ENCODE results near the gene CASZ1. TPM values are rescaled to one million over a fixed set of nuclear protein-coding genes. Genes with fewer than 3 reads are reported as not detected.

Gene CASZ1
- total RNA-seq, 1 experiment from 2014 or later: 3.9 TPM

DNA sequence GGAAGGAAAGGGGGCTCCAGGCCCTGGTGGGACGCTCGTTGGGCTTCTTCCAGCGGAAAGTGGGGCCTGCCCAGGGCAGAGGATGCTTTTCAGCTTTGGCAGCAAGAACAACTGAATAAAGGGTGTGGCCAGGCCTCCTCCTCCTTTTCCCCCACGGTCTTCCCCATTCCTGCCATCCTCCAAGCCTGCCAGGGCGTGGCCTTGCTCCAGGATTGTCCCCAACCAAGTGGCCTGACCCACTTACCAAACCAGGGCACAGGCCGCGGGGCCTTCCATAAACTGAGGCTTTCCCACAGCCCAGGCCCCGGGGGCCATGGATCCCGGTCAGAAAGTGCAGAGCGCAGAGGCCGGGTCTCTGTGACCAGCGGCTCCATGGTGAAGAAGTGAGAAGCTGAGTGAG lies 33.6 kb downstream of the CASZ1 start:
- H2BK5ac ChIP-seq (ENCODE audit: insufficient read length, low read length): no peak overlapping the region
- H4K8ac ChIP-seq (replicated peaks; ENCODE audit: insufficient read length, low read depth, low read length): no peak overlapping the region
- H4K91ac ChIP-seq (ENCODE audit: insufficient read length, low read depth, low read length): no peak overlapping the region
- H3K14ac ChIP-seq (ENCODE audit: insufficient read depth, low read length): no peak overlapping the region
- Mint-ChIP-seq H3K4me3 (no peak overlapping the region), H3K27me3 (ENCODE audit: low read depth) (no peaks in the 10 kb centered on the region), H3K36me3 (ENCODE audit: insufficient read depth in 1 of 3, low read depth in 3 of 3) (no peaks in the 10 kb centered on the region), H3K27ac (no peak overlapping the region), H3K4me1 (peaks cover 15 to 18% of the 10 kb centered on the region in 2 experiments), H3K9me3 (no peaks in the 10 kb centered on the region)
- H3K27ac ChIP-seq (ENCODE audit: insufficient read length, low read depth, low read length): no peak overlapping the region
- no peak overlapping the region for H3K9ac ChIP-seq (ENCODE audit: extremely low read depth, insufficient read length, low read length)
- H2BK15ac ChIP-seq (ENCODE audit: low read depth, low read length): no peak overlapping the region
- TF ChIP-seq, protein P1, sequence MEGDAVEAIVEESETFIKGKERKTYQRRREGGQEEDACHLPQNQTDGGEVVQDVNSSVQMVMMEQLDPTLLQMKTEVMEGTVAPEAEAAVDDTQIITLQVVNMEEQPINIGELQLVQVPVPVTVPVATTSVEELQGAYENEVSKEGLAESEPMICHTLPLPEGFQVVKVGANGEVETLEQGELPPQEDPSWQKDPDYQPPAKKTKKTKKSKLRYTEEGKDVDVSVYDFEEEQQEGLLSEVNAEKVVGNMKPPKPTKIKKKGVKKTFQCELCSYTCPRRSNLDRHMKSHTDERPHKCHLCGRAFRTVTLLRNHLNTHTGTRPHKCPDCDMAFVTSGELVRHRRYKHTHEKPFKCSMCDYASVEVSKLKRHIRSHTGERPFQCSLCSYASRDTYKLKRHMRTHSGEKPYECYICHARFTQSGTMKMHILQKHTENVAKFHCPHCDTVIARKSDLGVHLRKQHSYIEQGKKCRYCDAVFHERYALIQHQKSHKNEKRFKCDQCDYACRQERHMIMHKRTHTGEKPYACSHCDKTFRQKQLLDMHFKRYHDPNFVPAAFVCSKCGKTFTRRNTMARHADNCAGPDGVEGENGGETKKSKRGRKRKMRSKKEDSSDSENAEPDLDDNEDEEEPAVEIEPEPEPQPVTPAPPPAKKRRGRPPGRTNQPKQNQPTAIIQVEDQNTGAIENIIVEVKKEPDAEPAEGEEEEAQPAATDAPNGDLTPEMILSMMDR (conservative IDR thresholded peaks at IDR 0.05): no peak
- WGBS (ENCODE audit: extremely low coverage, insufficient read length, low lambda C conversion rate): no CpG with 5 or more reads among the region's 12 CpGs
- no peaks in the 10 kb centered on the region for H3K79me1 ChIP-seq (ENCODE audit: insufficient read depth, low read depth, low read length, poor library complexity, severe bottlenecking)
- H3K4me1 ChIP-seq (ENCODE audit: insufficient read depth, low read length): no peaks in the 10 kb centered on the region; the same call in 1 of the 2 replicates
- H2BK20ac ChIP-seq (ENCODE audit: low read depth, low read length, poor library complexity, severe bottlenecking): no peak overlapping the region
- H3K18ac ChIP-seq (ENCODE audit: insufficient read length, low read depth, low read length): no peak overlapping the region
- H2BK12ac ChIP-seq (ENCODE audit: insufficient read length, low read depth, low read length): no peak overlapping the region
- H4K5ac ChIP-seq (ENCODE audit: insufficient read length, low read depth, low read length): no peak overlapping the region
- no peaks in the 10 kb centered on the region for H3K79me2 ChIP-seq (ENCODE audit: insufficient read depth, low read length)
- no peak overlapping the region for H2BK120ac ChIP-seq (ENCODE audit: low read depth, low read length, poor library complexity, severe bottlenecking)
- H3K4me2 ChIP-seq (ENCODE audit: insufficient read depth, insufficient read length, low read length): no peak overlapping the region
- H2AK5ac ChIP-seq (ENCODE audit: insufficient read length, low read length): no peak overlapping the region
- no peaks in the 10 kb centered on the region for H3K9me3 ChIP-seq (ENCODE audit: control insufficient read depth, low read depth, low read length)
- H3T11ph ChIP-seq (ENCODE audit: low read length): no peak overlapping the region
- no peaks in the 10 kb centered on the region for H4K20me1 ChIP-seq (ENCODE audit: control insufficient read depth, insufficient read depth, insufficient read length)
- H3K23me2 ChIP-seq (ENCODE audit: insufficient read length, low read depth, low read length, poor library complexity, severe bottlenecking): no peaks in the 10 kb centered on the region
- DNase-seq: no peak
- H3K4ac ChIP-seq (ENCODE audit: low read depth, low read length): no peak overlapping the region
- H3K23ac ChIP-seq (ENCODE audit: insufficient read length, low read depth, low read length): no peak overlapping the region
- no peaks in the 10 kb centered on the region for H3K27me3 ChIP-seq (ENCODE audit: insufficient read depth, low read length)
- no peak overlapping the region for H3K56ac ChIP-seq (ENCODE audit: insufficient read length, low read depth, low read length)
- H2AFZ ChIP-seq (ENCODE audit: low read length): no peak overlapping the region

All from H9 (cell line).